T-cell (primary cell): ENCODE data around the gene CLDN18. TPM values are rescaled to one million over a fixed set of nuclear protein-coding genes. Genes with fewer than 3 reads are reported as not detected.

ENCODE experiments used
- ATAC-seq, 4 experiments: fragments of 200-7000 bp in 3 of 4; fragments of 150-1000 bp in 1 of 4; cut with Tn5 transposase; replicated peaks in 1 of 4; 1 replicate in 3 of 4; 2 replicates in 1 of 4; pipeline ENCODE4 v1.10.0; 2021; ENCODE audit warnings: moderate library complexity in 3 of 4, mild to moderate bottlenecking in 2 of 4, moderate number of reproducible peaks in 1 of 4
- CTCF ChIA-PET, 2 donors: fragments of 300-600 bp; sonication (Branson Sonifier 250); formaldehyde crosslinking; loops; one replicate each; lab custom pipeline; 2022; ENCODE audit warnings: antibody characterized with exemption in 2 of 2; lab: Charles Lee
- POLR2A ChIA-PET, 2 donors: fragments of 300-600 bp; sonication (Branson Sonifier 250); formaldehyde crosslinking; loops; one replicate each; lab custom pipeline; 2022; ENCODE audit warnings: antibody characterized with exemption in 2 of 2; lab: Charles Lee
- DNase-seq, 35 experiments: peaks; one replicate each; pipeline versions ENCODE4 v3.0.0 to v3.0.0-alpha.2; 2013 to 2023
- H3K27ac ChIP-seq: one replicate; pipeline ENCODE4 v1.5.1; 2013; ENCODE audit warnings: low read length
- H3K27me3 ChIP-seq, 2 experiments: replicated peaks in 1 of 2; 1 replicate in 1 of 2; 2 replicates in 1 of 2; pipeline versions ENCODE4 v1.6.1 to v1.7.0; 2013; ENCODE audit warnings: low read length in 1 of 2, mixed read lengths in 1 of 2; ENCODE audit not compliant: control insufficient read depth in 2 of 2, insufficient read depth in 2 of 2; ENCODE audit errors: extremely low read depth in 1 of 2
- H3K36me3 ChIP-seq, 2 donors: 1 replicate in 1 of 2; 2 replicates in 1 of 2; pipeline versions ENCODE4 v1.6.1 to v1.7.0; 2013; ENCODE audit warnings: low read length in 1 of 2; ENCODE audit not compliant: control insufficient read depth in 2 of 2, insufficient read depth in 1 of 2; ENCODE audit errors: extremely low read depth in 1 of 2
- H3K4me1 ChIP-seq, 2 experiments: 1 replicate in 1 of 2; 2 replicates in 1 of 2; pipeline versions ENCODE4 v1.6.1 to v1.7.0; 2013; ENCODE audit warnings: low read length in 2 of 2, mixed read lengths in 1 of 2; ENCODE audit not compliant: insufficient read depth in 2 of 2, control insufficient read depth in 1 of 2; ENCODE audit errors: extremely low read depth in 1 of 2
- H3K4me3 ChIP-seq, 2 donors: 1 replicate in 1 of 2; 2 replicates in 1 of 2; pipeline versions ENCODE4 v1.5.1 to v1.7.0; 2013; ENCODE audit warnings: mild to moderate bottlenecking in 2 of 2, low read length in 1 of 2, moderate library complexity in 1 of 2; ENCODE audit not compliant: control insufficient read depth in 1 of 2; ENCODE audit errors: extremely low read depth in 1 of 2
- H3K9me3 ChIP-seq: 2 replicates; pipeline ENCODE4 v1.7.0; 2013
- H3K27ac Mint-ChIP-seq, 2 donors: one replicate each; pipeline ENCODE4 v1.8.0; 2020 to 2021; ENCODE audit warnings: mild to moderate bottlenecking in 2 of 2, mixed read lengths in 2 of 2
- H3K27me3 Mint-ChIP-seq, 2 donors: one replicate each; pipeline ENCODE4 v1.8.0; 2021 to 2022; ENCODE audit warnings: mixed read lengths in 2 of 2
- H3K36me3 Mint-ChIP-seq: one replicate; pipeline ENCODE4 v1.8.0; 2021; ENCODE audit warnings: mixed read lengths
- H3K4me1 Mint-ChIP-seq, 3 donors: one replicate each; pipeline ENCODE4 v1.8.0; 2020 to 2022; ENCODE audit warnings: mixed read lengths in 3 of 3, mild to moderate bottlenecking in 1 of 3
- H3K4me3 Mint-ChIP-seq, 3 donors: one replicate each; pipeline ENCODE4 v1.8.0; 2020 to 2022; ENCODE audit warnings: mild to moderate bottlenecking in 3 of 3, mixed read lengths in 3 of 3, moderate library complexity in 3 of 3
- H3K9me3 Mint-ChIP-seq, 3 donors: one replicate each; pipeline ENCODE4 v1.8.0; 2020 to 2022; ENCODE audit warnings: mixed read lengths in 3 of 3
- WGBS: methylation state at CpG from one replicate; pipeline ENCODE4 v1.1.5; 2013; ENCODE audit warnings: missing lambda C conversion rate; ENCODE audit not compliant: insufficient coverage; 5-methylcytosine and 5-hydroxymethylcytosine counted together
- total RNA-seq, 35 experiments: library from RNA in 6 of 35; stranded (reverse) in 6 of 35; fragments of 120-200 nt in 1 of 35; gene quantifications; one replicate each; pipeline versions ENCODE4 v1.2.1 to v1.2.4 and lab custom pipeline; 2013 to 2026

Gene CLDN18
- total RNA-seq, 5 donors from 2014 or later (not counting 1 experiment from before 2014, with no cell fraction given) = 0.18 to 0.47 (median 0.23) TPM; not detected in 2

DNA sequence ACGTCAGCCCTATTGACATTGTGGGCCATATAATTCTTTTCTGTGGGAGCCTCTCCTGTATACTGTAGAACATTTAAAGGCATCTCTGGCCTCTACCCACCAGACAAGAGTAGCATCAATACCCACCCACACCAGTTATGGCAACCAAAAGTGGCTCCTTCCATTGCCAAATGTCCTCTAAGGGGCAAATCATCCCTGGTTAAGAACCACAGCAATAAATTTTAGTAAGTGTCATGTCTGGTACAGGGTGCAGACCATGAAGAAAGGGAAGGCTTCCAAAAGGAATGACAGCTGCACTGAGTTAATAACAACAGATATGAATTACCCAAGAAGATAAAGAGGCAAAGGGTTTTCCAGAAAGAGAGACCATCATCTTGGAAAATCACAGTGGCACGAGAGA is 6.9 kb upstream of the CLDN18 start:
- WGBS = 44% methylated on average over 1 of the region's 2 CpGs
- Histone ChIP-seq H3K4me1 (no peaks in the 10 kb centered on the region), H3K27ac (no peak overlapping the region), H3K27me3 (peaks cover 0 to 14% of the 10 kb centered on the region in 2 experiments), H3K4me3 (no peak overlapping the region), H3K9me3 (no peaks in the 10 kb centered on the region), H3K36me3 (no peaks in the 10 kb centered on the region)
- Mint-ChIP-seq H3K27ac (no peak overlapping the region), H3K9me3 (no peaks in the 10 kb centered on the region), H3K27me3 (peaks cover 12 to 15% of the 10 kb centered on the region in 2 donors), H3K36me3 (no peaks in the 10 kb centered on the region), H3K4me3 (no peak overlapping the region), H3K4me1 (no peaks in the 10 kb centered on the region)
- ATAC-seq (no peak), DNase-seq (no peak)
- CTCF ChIA-PET = no interaction called here
- POLR2A ChIA-PET = no interaction called here

DNA sequence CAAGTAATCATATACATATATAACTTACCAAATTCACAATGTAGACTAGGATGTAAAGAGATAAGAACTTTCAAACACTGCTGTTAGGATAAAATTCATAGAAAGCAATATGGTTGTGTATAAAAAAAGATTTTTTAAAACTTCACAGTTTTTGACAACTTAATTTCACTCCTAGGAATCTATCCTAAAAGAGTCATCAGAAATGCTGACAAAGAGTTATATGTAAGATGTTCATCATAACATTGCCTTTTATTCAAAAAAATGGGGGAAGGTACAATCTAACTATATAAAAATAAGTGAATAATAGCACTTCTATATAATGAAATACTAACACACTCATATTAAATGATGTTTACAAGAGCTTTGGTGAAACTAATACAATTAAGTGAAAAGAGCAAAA is 4.3 kb upstream of the CLDN18 start:
- Histone ChIP-seq H3K27ac (no peak overlapping the region), H3K4me3 (no peak overlapping the region), H3K36me3 (no peaks in the 10 kb centered on the region), H3K27me3 (no peaks in the 10 kb centered on the region), H3K9me3 (no peaks in the 10 kb centered on the region), H3K4me1 (no peaks in the 10 kb centered on the region)
- ChIA-PET CTCF (no interaction called here), POLR2A (no interaction called here)
- H3K9me3 Mint-ChIP-seq = no peaks in the 10 kb centered on the region
- H3K27ac Mint-ChIP-seq = no peak overlapping the region
- H3K4me3 Mint-ChIP-seq = no peak overlapping the region
- no peaks in the 10 kb centered on the region for H3K4me1 Mint-ChIP-seq
- DNase-seq (no peak), ATAC-seq (no peak)
- H3K27me3 Mint-ChIP-seq = peaks cover 3 to 5% of the 10 kb centered on the region in 2 donors
- H3K36me3 Mint-ChIP-seq = no peaks in the 10 kb centered on the region

GRCh38 chr3:138007898-138008297 is 2.1 kb upstream of the CLDN18 start:
- ChIA-PET POLR2A (no interaction called here), CTCF (no interaction called here)
- WGBS = 40% methylated on average over 1 of the region's 1 CpG
- ATAC-seq (no peak), DNase-seq (no peak)
- H3K4me3 ChIP-seq = no peak overlapping the region
- no peaks in the 10 kb centered on the region for H3K27me3 ChIP-seq
- no peak overlapping the region for H3K4me3 Mint-ChIP-seq
- H3K27ac ChIP-seq = no peak overlapping the region
- H3K9me3 Mint-ChIP-seq = no peaks in the 10 kb centered on the region
- H3K36me3 Mint-ChIP-seq = no peaks in the 10 kb centered on the region
- H3K36me3 ChIP-seq = no peaks in the 10 kb centered on the region
- H3K27me3 Mint-ChIP-seq = peaks cover 3 to 12% of the 10 kb centered on the region in 2 donors
- H3K9me3 ChIP-seq = no peaks in the 10 kb centered on the region
- no peaks in the 10 kb centered on the region for H3K4me1 ChIP-seq
- no peak overlapping the region for H3K27ac Mint-ChIP-seq
- no peaks in the 10 kb centered on the region for H3K4me1 Mint-ChIP-seq

- no peaks in the 10 kb centered on the region for H3K36me3 Mint-ChIP-seq
- Histone ChIP-seq H3K9me3 (no peaks in the 10 kb centered on the region), H3K36me3 (no peaks in the 10 kb centered on the region), H3K4me1 (no peaks in the 10 kb centered on the region), H3K4me3 (no peak overlapping the region), H3K27ac (no peak overlapping the region), H3K27me3 (no peaks in the 10 kb centered on the region)
- WGBS = 98% methylated on average over 12 of the region's 14 CpGs
- no peaks in the 10 kb centered on the region for H3K4me1 Mint-ChIP-seq
- no peak overlapping the region for H3K4me3 Mint-ChIP-seq
- DNase-seq = no peak
- ATAC-seq = no peak
- no peak overlapping the region for H3K27ac Mint-ChIP-seq
- no peaks in the 10 kb centered on the region for H3K9me3 Mint-ChIP-seq
- peaks cover 6 to 12% of the 10 kb centered on the region in 2 donors for H3K27me3 Mint-ChIP-seq
- CTCF ChIA-PET = no interaction called here
- POLR2A ChIA-PET = no interaction called here
Measured at GRCh38 chr3:138010273-138010590, 267 bp downstream of the CLDN18 start.

GRCh38 chr3:138011722-138012121 is 1.8 kb downstream of the CLDN18 start:
- CTCF ChIA-PET = no interaction called here
- H3K27ac ChIP-seq = no peak overlapping the region

DNA sequence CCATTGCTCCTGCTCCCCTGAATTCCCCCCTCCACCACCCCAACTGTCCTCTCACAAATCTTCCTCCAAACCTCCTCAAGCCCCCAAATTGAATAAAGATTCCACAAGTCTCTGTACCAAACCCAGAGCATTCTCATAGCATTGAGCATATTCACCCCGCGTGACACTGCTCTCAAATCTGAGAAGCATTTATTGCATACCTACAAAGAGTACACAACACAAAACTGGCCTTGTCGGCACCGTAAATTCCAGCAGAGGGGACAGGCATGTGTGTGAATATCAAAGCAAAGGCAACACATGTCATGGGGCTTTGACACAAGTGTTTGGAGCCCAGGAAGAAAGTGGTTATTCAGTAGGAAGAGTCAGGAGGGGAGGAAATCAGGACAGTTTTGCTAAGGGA is 2.6 kb downstream of the CLDN18 start:
- Histone ChIP-seq H3K27ac (no peak overlapping the region), H3K4me1 (no peaks in the 10 kb centered on the region), H3K4me3 (no peak overlapping the region), H3K27me3 (no peaks in the 10 kb centered on the region), H3K9me3 (no peaks in the 10 kb centered on the region), H3K36me3 (no peaks in the 10 kb centered on the region)
- H3K27ac Mint-ChIP-seq = no peak overlapping the region
- ChIA-PET CTCF (no interaction called here), POLR2A (no interaction called here)
- H3K9me3 Mint-ChIP-seq = no peaks in the 10 kb centered on the region
- no peaks in the 10 kb centered on the region for H3K36me3 Mint-ChIP-seq
- H3K27me3 Mint-ChIP-seq = peaks cover 6% of the 10 kb centered on the region in 2 donors
- DNase-seq (no peak), ATAC-seq (no peak)
- no peak overlapping the region for H3K4me3 Mint-ChIP-seq
- WGBS = 96% methylated on average over 4 of the region's 4 CpGs
- H3K4me1 Mint-ChIP-seq = no peaks in the 10 kb centered on the region

More at GRCh38 chr3:138011722-138012121, 1.8 kb downstream of the CLDN18 start:
- Mint-ChIP-seq H3K4me3 (no peak overlapping the region), H3K27ac (no peak overlapping the region), H3K27me3 (peaks cover 6 to 9% of the 10 kb centered on the region in 2 donors), H3K36me3 (no peaks in the 10 kb centered on the region), H3K9me3 (no peaks in the 10 kb centered on the region), H3K4me1 (no peaks in the 10 kb centered on the region)
- no peaks in the 10 kb centered on the region for H3K9me3 ChIP-seq
- H3K36me3 ChIP-seq = no peaks in the 10 kb centered on the region
- no peaks in the 10 kb centered on the region for H3K4me1 ChIP-seq
- no peaks in the 10 kb centered on the region for H3K27me3 ChIP-seq
- WGBS = 78% methylated on average over 2 of the region's 2 CpGs
- POLR2A ChIA-PET = no interaction called here
- H3K4me3 ChIP-seq = no peak overlapping the region
- no peak for DNase-seq
- ATAC-seq = no peak

DNA sequence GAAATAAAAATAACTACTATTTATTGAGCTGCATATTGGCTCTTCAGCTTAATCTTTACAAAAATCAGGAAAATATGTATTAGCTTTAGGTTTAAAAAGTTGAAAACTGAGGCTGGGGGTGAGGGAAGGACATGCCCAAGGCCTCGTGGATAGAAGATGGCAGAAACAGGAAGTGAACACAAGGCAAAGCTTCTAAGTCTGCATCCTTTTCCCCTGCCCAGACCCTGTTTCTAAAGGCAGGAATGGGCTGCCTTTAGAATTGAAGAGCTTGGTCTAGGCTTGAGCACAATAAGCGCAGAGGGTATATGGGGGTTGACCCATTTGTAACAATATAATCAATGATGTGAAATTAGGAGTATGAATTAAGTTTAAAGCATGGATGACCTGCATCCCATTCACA is 6.1 kb downstream of the CLDN18 start:
- H3K4me1 ChIP-seq = no peaks in the 10 kb centered on the region
- Mint-ChIP-seq H3K4me1 (no peaks in the 10 kb centered on the region), H3K27ac (no peak overlapping the region), H3K4me3 (no peak overlapping the region), H3K27me3 (peaks cover 3 to 6% of the 10 kb centered on the region in 2 donors), H3K36me3 (no peaks in the 10 kb centered on the region), H3K9me3 (no peaks in the 10 kb centered on the region)
- no peak overlapping the region for H3K4me3 ChIP-seq
- DNase-seq (no peak), ATAC-seq (no peak)
- no peaks in the 10 kb centered on the region for H3K36me3 ChIP-seq
- CTCF ChIA-PET = interaction anchor here in 1 of 2 donors (0.6 kb wide), 1 partner anchor 38 kb away, joined by 3 read pairs; no protein-coding TSS in a partner anchor
- H3K27ac ChIP-seq = no peak overlapping the region
- POLR2A ChIA-PET = interaction anchor here in 1 of 2 donors (0.6 kb wide), 1 partner anchor 1260 kb away, joined by 3 read pairs; no protein-coding TSS in a partner anchor
- no peaks in the 10 kb centered on the region for H3K9me3 ChIP-seq
- 33% methylated on average over 1 of the region's 2 CpGs for WGBS
- H3K27me3 ChIP-seq = no peaks in the 10 kb centered on the region
